HCT116 (cell line): ENCODE data around the gene ACADS. TPM values are rescaled to one million over a fixed set of nuclear protein-coding genes. Genes with fewer than 3 reads are reported as not detected.

ENCODE experiments used
- ATAC-seq: fragments of 200-7000 bp; cut with Tn5 transposase; 2 replicates; pipeline ENCODE4 v1.9.1; 2020; ENCODE audit warnings: mild to moderate bottlenecking, moderate library complexity
- BruUV-seq: library from RNA; stranded (reverse); fragments of 400-500 nt; replicated peaks from 2 replicates; lab custom pipeline; 2021; lab: Mats Ljungman, UMichigan
- CTCF ChIA-PET: fragments of 300-600 bp; sonication (Branson Sonifier 250); formaldehyde crosslinking; loops from one replicate; lab custom pipeline; 2021; ENCODE audit warnings: antibody characterized with exemption; lab: Charles Lee
- POLR2A ChIA-PET: fragments of 300-600, 350-600 bp; sonication (Branson Sonifier 250); formaldehyde crosslinking; loops from one replicate; lab custom pipeline; 2021; ENCODE audit warnings: antibody characterized with exemption; lab: Charles Lee
- RAD21 ChIA-PET, 2 experiments: fragments of 300-600 bp; sonication (Branson Sonifier 250); formaldehyde crosslinking; loops; one replicate each; lab custom pipeline; 2023; ENCODE audit warnings: low total read pairs in 2 of 2; ENCODE audit not compliant: uncharacterized antibody in 2 of 2, unreplicated experiment in 2 of 2, low non-redundant PET in 1 of 2; lab: Charles Lee
- DNase-seq: peaks from one replicate; pipeline ENCODE4 v3.0.0-alpha.2; 2010; ENCODE audit warnings: low read depth, low spot score
- H2AFZ ChIP-seq: fragments of 200-600 bp; shearing (Covaris generic), sonication (generic); 2 replicates; pipeline ENCODE4 v1.6.1; 2017; ENCODE audit warnings: low read depth, mixed run types, mixed read lengths, antibody characterized with exemption, low read length; ENCODE audit not compliant: poor library complexity, severe bottlenecking
- H3K27ac ChIP-seq: 2 replicates; pipeline ENCODE4 v1.5.1; 2012; ENCODE audit warnings: low read depth, low read length
- H3K27me3 ChIP-seq: fragments of 200-600 bp; sonication (generic); 2 replicates; pipeline ENCODE4 v1.6.1; 2016; ENCODE audit warnings: mixed run types, low read length, mixed read lengths; ENCODE audit not compliant: insufficient read depth
- H3K36me3 ChIP-seq, 2 experiments: fragments of 200-500 bp in 1 of 2; fragments of 200-600 bp in 1 of 2; sonication (Bioruptor generic) in 1 of 2; sonication (generic) in 1 of 2; 2 replicates each; pipeline versions ENCODE4 v1.5.1 to v1.6.1; 2014 to 2016; ENCODE audit warnings: low read length in 2 of 2, inconsistent platforms in 1 of 2, mixed read lengths in 1 of 2, mixed run types in 1 of 2; ENCODE audit not compliant: insufficient read depth in 2 of 2, control insufficient read depth in 1 of 2
- H3K4me1 ChIP-seq, 2 experiments: fragments of 200-600 bp in 1 of 2; sonication (generic) in 1 of 2; 2 replicates each; pipeline versions ENCODE4 v1.5.1 to v1.6.1; 2012 to 2017; ENCODE audit warnings: low read length in 2 of 2, inconsistent platforms in 1 of 2, mild to moderate bottlenecking in 1 of 2, mixed read lengths in 1 of 2, mixed run types in 1 of 2, moderate library complexity in 1 of 2; ENCODE audit not compliant: insufficient read depth in 2 of 2, control insufficient read depth in 1 of 2
- H3K4me2 ChIP-seq: fragments of 200-600 bp; sonication (generic); 2 replicates; pipeline ENCODE4 v1.6.1; 2017; ENCODE audit warnings: mixed run types, low read length, mixed read lengths
- H3K4me3 ChIP-seq, 2 experiments: fragments of 200-600 bp in 1 of 2; sonication (generic) in 1 of 2; replicated peaks in 1 of 2; 2 replicates each; pipeline ENCODE4 v1.5.1; 2011 to 2016; ENCODE audit warnings: low read length in 2 of 2, control low read depth in 1 of 2, low read depth in 1 of 2, mild to moderate bottlenecking in 1 of 2, mixed read lengths in 1 of 2, mixed run types in 1 of 2
- H3K79me2 ChIP-seq: fragments of 200-600 bp; sonication (generic); 2 replicates; pipeline ENCODE4 v1.6.1; 2017; ENCODE audit warnings: mild to moderate bottlenecking, mixed run types, low read length, moderate library complexity, mixed read lengths; ENCODE audit not compliant: insufficient read depth
- H3K9ac ChIP-seq: fragments of 200-600 bp; sonication (generic); 2 replicates; pipeline ENCODE4 v1.6.1; 2016; ENCODE audit warnings: low read length, mixed read lengths
- H3K9me2 ChIP-seq: fragments of 200-600 bp; sonication (generic), shearing (Covaris generic); 2 replicates; pipeline ENCODE4 v1.6.1; 2017; ENCODE audit warnings: mixed run types, mild to moderate bottlenecking, moderate library complexity; ENCODE audit not compliant: insufficient read depth
- H3K9me3 ChIP-seq, 2 experiments: fragments of 200-500 bp in 1 of 2; fragments of 200-600 bp in 1 of 2; sonication (Bioruptor generic) in 1 of 2; sonication (generic) in 1 of 2; 2 replicates each; pipeline ENCODE4 v1.6.1; 2014 to 2017; ENCODE audit warnings: low read length in 2 of 2, mixed read lengths in 2 of 2, inconsistent platforms in 1 of 2, low read depth in 1 of 2, mild to moderate bottlenecking in 1 of 2, mixed run types in 1 of 2, moderate library complexity in 1 of 2; ENCODE audit not compliant: control insufficient read depth in 1 of 2, insufficient read depth in 1 of 2
- H4K20me1 ChIP-seq: fragments of 200-600 bp; sonication (generic), shearing (Covaris generic); 2 replicates; pipeline ENCODE4 v1.6.1; 2017; ENCODE audit warnings: mixed run types, mild to moderate bottlenecking, moderate library complexity; ENCODE audit not compliant: insufficient read depth
- EGR1 ChIP-seq: IDR thresholded peaks from 2 replicates; pipeline ENCODE4 v1.6.1; 2012; ENCODE audit warnings: low read depth
- ELF1 ChIP-seq: IDR thresholded peaks from 2 replicates; pipeline ENCODE4 v1.6.1; 2012; ENCODE audit warnings: low read depth, borderline replicate concordance
- FOSL1 ChIP-seq: IDR thresholded peaks from 2 replicates; pipeline ENCODE4 v1.6.1; 2012; ENCODE audit warnings: low read depth
- POLR2A ChIP-seq: IDR thresholded peaks from 2 replicates; pipeline ENCODE4 v1.7.0; 2011; ENCODE audit warnings: borderline replicate concordance; ENCODE audit not compliant: insufficient read depth, insufficient read length; ENCODE audit errors: extremely low read depth
- RAD21 ChIP-seq: IDR thresholded peaks from 2 replicates; pipeline ENCODE4 v1.6.1; 2012; ENCODE audit warnings: low read depth, mild to moderate bottlenecking
- SP1 ChIP-seq: IDR thresholded peaks from 2 replicates; pipeline ENCODE4 v1.6.1; 2012; ENCODE audit warnings: low read depth
- TCF7L2 ChIP-seq: IDR thresholded peaks from 2 replicates; pipeline ENCODE4 v1.7.0; 2011; ENCODE audit warnings: borderline replicate concordance, inconsistent platforms; ENCODE audit not compliant: insufficient read depth, insufficient read length; ENCODE audit errors: extremely low read depth
- intact Hi-C: fragments of 100-400 bp; cut with micrococcal nuclease; formaldehyde crosslinking; loops from 2 replicates; pipeline ENCODE4 v1.10.0; 2022
- total RNA-seq: library from RNA; stranded (reverse); gene quantifications from one replicate; pipeline ENCODE4 v1.2.1, GENCODE V29; 2021; ENCODE audit not compliant: unreplicated experiment
- TF ChIP-seq, protein P1 (sequence below): IDR thresholded peaks from 2 replicates; pipeline ENCODE4 v1.6.1; 2012; ENCODE audit warnings: low read depth
- TF ChIP-seq, protein P2 (sequence below), 3 experiments: fragments of 200-600 bp in 1 of 3; sonication (generic) in 1 of 3; IDR thresholded peaks in 2 of 3; conservative IDR thresholded peaks in 1 of 3; 2 replicates each; pipeline ENCODE4 v1.5.1; 2012 to 2017; ENCODE audit warnings: low read depth in 2 of 3, low read length in 2 of 3, antibody characterized with exemption in 1 of 3, borderline replicate concordance in 1 of 3, control low read depth in 1 of 3, mild to moderate bottlenecking in 1 of 3, mixed read lengths in 1 of 3, mixed run types in 1 of 3, moderate library complexity in 1 of 3; ENCODE audit not compliant: insufficient read depth in 1 of 3

The ACADS gene
- total RNA-seq, 1 experiment from 2014 or later, result 21.4 TPM

DNA sequence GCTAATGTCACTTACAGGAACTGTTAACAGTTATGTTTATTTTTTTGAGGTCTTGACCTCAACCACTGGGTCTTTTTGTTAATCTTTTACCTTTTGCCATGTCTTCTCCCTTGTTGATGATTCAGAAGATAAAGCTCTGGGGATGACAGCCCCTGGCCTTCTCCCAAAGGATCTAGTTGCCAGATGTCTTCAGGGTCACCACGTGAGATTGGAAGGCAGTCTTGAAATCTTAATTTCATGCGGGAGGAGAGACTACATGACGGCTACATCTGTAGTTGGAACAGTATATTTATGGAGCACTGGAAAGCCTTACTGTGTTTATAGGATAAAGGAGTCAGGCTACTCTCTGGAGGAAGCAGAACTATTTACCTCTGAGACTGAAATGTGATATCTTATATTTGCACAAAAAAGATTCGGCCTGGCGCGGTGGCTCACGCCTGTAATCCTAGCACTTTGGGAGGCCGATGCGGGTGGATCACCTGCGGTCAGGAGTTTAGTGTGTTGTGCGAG is 33.0 kb upstream of the ACADS start:
- H3K79me2 ChIP-seq, result peaks cover 65% of the 10 kb centered on the region
- no TSS peak for BruUV-seq
- peaks cover 36 to 50% of the 10 kb centered on the region in 2 experiments for H3K36me3 ChIP-seq
- no peak overlapping the region for H3K4me3 ChIP-seq
- TF ChIP-seq, protein P1, sequence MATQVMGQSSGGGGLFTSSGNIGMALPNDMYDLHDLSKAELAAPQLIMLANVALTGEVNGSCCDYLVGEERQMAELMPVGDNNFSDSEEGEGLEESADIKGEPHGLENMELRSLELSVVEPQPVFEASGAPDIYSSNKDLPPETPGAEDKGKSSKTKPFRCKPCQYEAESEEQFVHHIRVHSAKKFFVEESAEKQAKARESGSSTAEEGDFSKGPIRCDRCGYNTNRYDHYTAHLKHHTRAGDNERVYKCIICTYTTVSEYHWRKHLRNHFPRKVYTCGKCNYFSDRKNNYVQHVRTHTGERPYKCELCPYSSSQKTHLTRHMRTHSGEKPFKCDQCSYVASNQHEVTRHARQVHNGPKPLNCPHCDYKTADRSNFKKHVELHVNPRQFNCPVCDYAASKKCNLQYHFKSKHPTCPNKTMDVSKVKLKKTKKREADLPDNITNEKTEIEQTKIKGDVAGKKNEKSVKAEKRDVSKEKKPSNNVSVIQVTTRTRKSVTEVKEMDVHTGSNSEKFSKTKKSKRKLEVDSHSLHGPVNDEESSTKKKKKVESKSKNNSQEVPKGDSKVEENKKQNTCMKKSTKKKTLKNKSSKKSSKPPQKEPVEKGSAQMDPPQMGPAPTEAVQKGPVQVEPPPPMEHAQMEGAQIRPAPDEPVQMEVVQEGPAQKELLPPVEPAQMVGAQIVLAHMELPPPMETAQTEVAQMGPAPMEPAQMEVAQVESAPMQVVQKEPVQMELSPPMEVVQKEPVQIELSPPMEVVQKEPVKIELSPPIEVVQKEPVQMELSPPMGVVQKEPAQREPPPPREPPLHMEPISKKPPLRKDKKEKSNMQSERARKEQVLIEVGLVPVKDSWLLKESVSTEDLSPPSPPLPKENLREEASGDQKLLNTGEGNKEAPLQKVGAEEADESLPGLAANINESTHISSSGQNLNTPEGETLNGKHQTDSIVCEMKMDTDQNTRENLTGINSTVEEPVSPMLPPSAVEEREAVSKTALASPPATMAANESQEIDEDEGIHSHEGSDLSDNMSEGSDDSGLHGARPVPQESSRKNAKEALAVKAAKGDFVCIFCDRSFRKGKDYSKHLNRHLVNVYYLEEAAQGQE, result no peak
- TF ChIP-seq SP1, result no peak
- TF ChIP-seq, protein P2, sequence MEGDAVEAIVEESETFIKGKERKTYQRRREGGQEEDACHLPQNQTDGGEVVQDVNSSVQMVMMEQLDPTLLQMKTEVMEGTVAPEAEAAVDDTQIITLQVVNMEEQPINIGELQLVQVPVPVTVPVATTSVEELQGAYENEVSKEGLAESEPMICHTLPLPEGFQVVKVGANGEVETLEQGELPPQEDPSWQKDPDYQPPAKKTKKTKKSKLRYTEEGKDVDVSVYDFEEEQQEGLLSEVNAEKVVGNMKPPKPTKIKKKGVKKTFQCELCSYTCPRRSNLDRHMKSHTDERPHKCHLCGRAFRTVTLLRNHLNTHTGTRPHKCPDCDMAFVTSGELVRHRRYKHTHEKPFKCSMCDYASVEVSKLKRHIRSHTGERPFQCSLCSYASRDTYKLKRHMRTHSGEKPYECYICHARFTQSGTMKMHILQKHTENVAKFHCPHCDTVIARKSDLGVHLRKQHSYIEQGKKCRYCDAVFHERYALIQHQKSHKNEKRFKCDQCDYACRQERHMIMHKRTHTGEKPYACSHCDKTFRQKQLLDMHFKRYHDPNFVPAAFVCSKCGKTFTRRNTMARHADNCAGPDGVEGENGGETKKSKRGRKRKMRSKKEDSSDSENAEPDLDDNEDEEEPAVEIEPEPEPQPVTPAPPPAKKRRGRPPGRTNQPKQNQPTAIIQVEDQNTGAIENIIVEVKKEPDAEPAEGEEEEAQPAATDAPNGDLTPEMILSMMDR (IDR thresholded peaks at IDR 0.05 in 2 of 3, conservative IDR thresholded peaks at IDR 0.05 in 1 of 3; ENCODE audit: borderline replicate concordance in 1 of 3, insufficient read depth in 1 of 3, low read depth in 2 of 3, low read length in 2 of 3), result no peak
- TF ChIP-seq TCF7L2, result no peak
- TF ChIP-seq RAD21, result no peak
- TF ChIP-seq POLR2A, result no peak
- no peak for TF ChIP-seq ELF1
- TF ChIP-seq FOSL1, result no peak
- TF ChIP-seq EGR1, result no peak
- POLR2A ChIA-PET, result no interaction called here
- ATAC-seq (no peak), DNase-seq (no peak)
- H3K27me3 ChIP-seq, result no peaks in the 10 kb centered on the region
- H3K27ac ChIP-seq, result no peak overlapping the region
- no peak overlapping the region for H3K9ac ChIP-seq
- no peaks in the 10 kb centered on the region for H3K9me2 ChIP-seq
- peaks cover 18 to 20% of the 10 kb centered on the region in 2 experiments for H3K4me1 ChIP-seq
- no peak overlapping the region for H2AFZ ChIP-seq
- peaks cover 4% of the 10 kb centered on the region; the same call in 1 of the 2 replicates for H4K20me1 ChIP-seq
- H3K4me2 ChIP-seq, result no peak overlapping the region
- intact Hi-C loops, result no loop called here
- RAD21 ChIA-PET, result no interaction called here
- H3K9me3 ChIP-seq, result no peaks in the 10 kb centered on the region
- CTCF ChIA-PET, result no interaction called here
